GM18511 (cell line): ENCODE data around the gene PTGIR.

Experiments
- ATAC-seq: cut with Tn5 transposase; IDR thresholded peaks from one replicate; pipeline ENCODE4 v1.9.1; 2021; ENCODE audit warnings: mild to moderate bottlenecking, moderate library complexity; ENCODE audit not compliant: unreplicated experiment

The PTGIR gene

GRCh38 chr19:46616631-46617322 lies 8.1 kb downstream of the PTGIR start:
- no peak for ATAC-seq

GRCh38 chr19:46615966-46616365 lies 8.9 kb downstream of the PTGIR start:
- ATAC-seq: no peak

- no peak for ATAC-seq
These were observed 10.7 kb downstream of the PTGIR start for GRCh38 chr19:46614114-46614722.

GRCh38 chr19:46613525-46613924 lies 11.4 kb downstream of the PTGIR start:
- no peak for ATAC-seq

GRCh38 chr19:46611776-46612175 lies 13.1 kb downstream of the PTGIR start:
- ATAC-seq: no peak

GRCh38 chr19:46610851-46611770 lies 13.8 kb downstream of the PTGIR start:
- no peak for ATAC-seq

- no peak for ATAC-seq
These were observed 14.5 kb downstream of the PTGIR start for GRCh38 chr19:46610413-46610775.

- ATAC-seq: no peak
These were observed 15.1 kb downstream of the PTGIR start for GRCh38 chr19:46609511-46610412.

- no peak for ATAC-seq
These were observed 16.1 kb downstream of the PTGIR start for GRCh38 chr19:46608581-46609345.

- ATAC-seq: no peak
These were observed 16.7 kb downstream of the PTGIR start for GRCh38 chr19:46608178-46608577.

- no peak for ATAC-seq
These were observed 17.4 kb downstream of the PTGIR start for GRCh38 chr19:46607448-46607841.

GRCh38 chr19:46606681-46607447 lies 18.0 kb downstream of the PTGIR start:
- ATAC-seq: no peak

- no peak for ATAC-seq
These were observed 18.9 kb downstream of the PTGIR start for GRCh38 chr19:46606019-46606418.

GRCh38 chr19:46605356-46605821 lies 19.5 kb downstream of the PTGIR start:
- no peak for ATAC-seq

GRCh38 chr19:46604781-46605355 lies 20.0 kb downstream of the PTGIR start:
- ATAC-seq: no peak

- no peak for ATAC-seq
These were observed 21.1 kb downstream of the PTGIR start for GRCh38 chr19:46603752-46604231.

GRCh38 chr19:46603195-46603637 lies 21.7 kb downstream of the PTGIR start:
- no peak for ATAC-seq

- ATAC-seq: no peak
These were observed 22.3 kb downstream of the PTGIR start for GRCh38 chr19:46602392-46603194.
